GM21619 (cell line): ENCODE results near the gene WDR11.
"Not testable (repeated sequence)": the region's sequence is repeated elsewhere in the genome, so short reads cannot be mapped to it uniquely, and the experiment has no call there.

Source experiments
- ATAC-seq: cut with Tn5 transposase; IDR thresholded peaks from one replicate; pipeline ENCODE4 v1.9.1; 2021; ENCODE audit not compliant: unreplicated experiment

The WDR11 gene

GRCh38 chr10:120854388-120854787 is 3.2 kb downstream of the WDR11 start:
- no peak for ATAC-seq

GRCh38 chr10:120861178-120861855 is 10.2 kb downstream of the WDR11 start:
- ATAC-seq = no peak

GRCh38 chr10:120873741-120874140 is 22.6 kb downstream of the WDR11 start:
- ATAC-seq = no peak

GRCh38 chr10:120883071-120883470 is 31.9 kb downstream of the WDR11 start:
- no peak for ATAC-seq

GRCh38 chr10:120887482-120887881 is 36.3 kb downstream of the WDR11 start:
- no peak for ATAC-seq

- no peak for ATAC-seq
Measured at GRCh38 chr10:120891365-120891764, 40.2 kb downstream of the WDR11 start.

- ATAC-seq = no peak
Measured at GRCh38 chr10:120894556-120894955, 43.4 kb downstream of the WDR11 start.

GRCh38 chr10:120897343-120897742 is 46.2 kb downstream of the WDR11 start:
- ATAC-seq = no peak

- ATAC-seq = no peak
Measured at GRCh38 chr10:120905268-120905667, 54.1 kb downstream of the WDR11 start.

GRCh38 chr10:120917521-120918250 is 66.5 kb downstream of the WDR11 start:
- ATAC-seq = no peak

GRCh38 chr10:120923886-120924285 is 72.7 kb downstream of the WDR11 start:
- not testable (repeated sequence) for ATAC-seq

GRCh38 chr10:120926611-120927010 is 75.4 kb downstream of the WDR11 start:
- ATAC-seq = no peak

GRCh38 chr10:120927352-120927751 is 76.2 kb downstream of the WDR11 start:
- ATAC-seq = no peak

GRCh38 chr10:120929166-120929565 is 78.0 kb downstream of the WDR11 start:
- no peak for ATAC-seq

GRCh38 chr10:120931423-120931822 is 80.3 kb downstream of the WDR11 start:
- no peak for ATAC-seq

GRCh38 chr10:120931999-120932398 is 80.8 kb downstream of the WDR11 start:
- no peak for ATAC-seq

GRCh38 chr10:120938822-120939221 is 87.7 kb downstream of the WDR11 start:
- no peak for ATAC-seq

GRCh38 chr10:120940299-120940900 is 89.2 kb downstream of the WDR11 start:
- no peak for ATAC-seq

GRCh38 chr10:120941501-120941900 is 90.3 kb downstream of the WDR11 start:
- no peak for ATAC-seq

GRCh38 chr10:120942806-120943413 is 91.7 kb downstream of the WDR11 start:
- ATAC-seq = peak; percentile 91

- no peak for ATAC-seq
Measured at GRCh38 chr10:120943542-120943941, 92.4 kb downstream of the WDR11 start.
